ENCODE measurements around the gene UBN1. TPM values are rescaled to one million over a fixed set of nuclear protein-coding genes. Genes with fewer than 3 reads are reported as not detected.

The UBN1 gene
- total and polyA plus RNA-seq, 2 of the 13 experiments (the other 11 are each of a cell fraction or from before 2014, with no cell fraction given), result 10.6 to 23.5 TPM

DNA sequence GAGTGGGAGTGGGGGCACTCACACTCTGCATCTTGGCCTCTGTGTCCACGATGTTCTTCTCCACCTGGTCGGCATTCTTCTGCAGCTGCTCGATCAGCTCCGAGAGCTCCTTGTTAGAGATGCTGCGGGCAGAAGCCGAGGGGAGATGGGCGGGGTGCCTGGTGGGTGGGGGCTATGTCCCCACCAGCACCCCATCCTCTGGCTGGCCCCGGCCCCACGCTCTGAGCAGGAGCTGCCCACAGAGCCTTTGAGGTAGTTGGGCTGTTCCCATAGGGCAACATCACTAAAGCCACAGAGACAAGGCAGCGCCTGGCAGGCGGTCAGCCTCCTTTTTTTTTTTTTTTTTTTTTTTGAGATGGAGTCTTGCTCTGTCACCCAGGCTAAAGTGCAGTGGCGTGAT, 63.5 kb downstream of the UBN1 start:
- DNase-seq (ENCODE audit: low spot score) (no peak), ATAC-seq (no peak), FAIRE-seq (no peak)
- Histone ChIP-seq H3K9me3 (ENCODE audit: low read length) (no peaks in the 10 kb centered on the region), H3K27me3 (ENCODE audit: control insufficient read depth in 1 of 2, insufficient read depth in 2 of 2, low read length in 2 of 2) (no peaks in the 10 kb centered on the region), H3K4me2 (ENCODE audit: low read depth, low read length) (no peak overlapping the region), H3K79me2 (ENCODE audit: insufficient read depth, low read length) (no peaks in the 10 kb centered on the region), H3K27ac (ENCODE audit: extremely low read length, insufficient read depth, low read length) (no peak overlapping the region), H3K4me3 (replicated peaks in 1 of 3; ENCODE audit: insufficient read depth in 1 of 3, low read depth in 2 of 3, low read length in 3 of 3) (no peak overlapping the region), H3K9ac (ENCODE audit: insufficient read depth, low read depth, low read length) (no peak overlapping the region), H3K36me3 (replicated peaks in 1 of 2; ENCODE audit: control insufficient read depth in 1 of 2, insufficient read depth in 2 of 2, low read length in 2 of 2) (no peaks in the 10 kb centered on the region), H2AFZ (ENCODE audit: low read length) (no peak overlapping the region), H3K4me1 (ENCODE audit: insufficient read depth, low read length) (peaks cover 59% of the 10 kb centered on the region), H4K20me1 (ENCODE audit: insufficient read depth, low read length) (no peaks in the 10 kb centered on the region)
- 91% methylated on average over 10 of the region's 12 CpGs for WGBS (ENCODE audit: low lambda C conversion rate)
- ChIA-PET CTCF (ENCODE audit: low intra/inter-chr PET ratio, low total read pairs) (no interaction called here), POLR2A (no interaction called here)
- intact Hi-C loops (cut with micrococcal nuclease; ENCODE audit: unreplicated experiment), result loop anchor here (5.0 kb wide), 1 partner anchor 36 kb away; no protein-coding TSS in a partner anchor
- TF ChIP-seq SCMH1 (CRISPR knock-in tag; IDR thresholded peaks at IDR 0.05; ENCODE audit: borderline replicate concordance), result no peak
- no peak for TF ChIP-seq ZNF598 (CRISPR knock-in tag; IDR thresholded peaks at IDR 0.05; ENCODE audit: borderline replicate concordance)
- no peak for TF ChIP-seq ZNF549 (CRISPR knock-in tag; IDR thresholded peaks at IDR 0.05)
- TF ChIP-seq, protein P1, sequence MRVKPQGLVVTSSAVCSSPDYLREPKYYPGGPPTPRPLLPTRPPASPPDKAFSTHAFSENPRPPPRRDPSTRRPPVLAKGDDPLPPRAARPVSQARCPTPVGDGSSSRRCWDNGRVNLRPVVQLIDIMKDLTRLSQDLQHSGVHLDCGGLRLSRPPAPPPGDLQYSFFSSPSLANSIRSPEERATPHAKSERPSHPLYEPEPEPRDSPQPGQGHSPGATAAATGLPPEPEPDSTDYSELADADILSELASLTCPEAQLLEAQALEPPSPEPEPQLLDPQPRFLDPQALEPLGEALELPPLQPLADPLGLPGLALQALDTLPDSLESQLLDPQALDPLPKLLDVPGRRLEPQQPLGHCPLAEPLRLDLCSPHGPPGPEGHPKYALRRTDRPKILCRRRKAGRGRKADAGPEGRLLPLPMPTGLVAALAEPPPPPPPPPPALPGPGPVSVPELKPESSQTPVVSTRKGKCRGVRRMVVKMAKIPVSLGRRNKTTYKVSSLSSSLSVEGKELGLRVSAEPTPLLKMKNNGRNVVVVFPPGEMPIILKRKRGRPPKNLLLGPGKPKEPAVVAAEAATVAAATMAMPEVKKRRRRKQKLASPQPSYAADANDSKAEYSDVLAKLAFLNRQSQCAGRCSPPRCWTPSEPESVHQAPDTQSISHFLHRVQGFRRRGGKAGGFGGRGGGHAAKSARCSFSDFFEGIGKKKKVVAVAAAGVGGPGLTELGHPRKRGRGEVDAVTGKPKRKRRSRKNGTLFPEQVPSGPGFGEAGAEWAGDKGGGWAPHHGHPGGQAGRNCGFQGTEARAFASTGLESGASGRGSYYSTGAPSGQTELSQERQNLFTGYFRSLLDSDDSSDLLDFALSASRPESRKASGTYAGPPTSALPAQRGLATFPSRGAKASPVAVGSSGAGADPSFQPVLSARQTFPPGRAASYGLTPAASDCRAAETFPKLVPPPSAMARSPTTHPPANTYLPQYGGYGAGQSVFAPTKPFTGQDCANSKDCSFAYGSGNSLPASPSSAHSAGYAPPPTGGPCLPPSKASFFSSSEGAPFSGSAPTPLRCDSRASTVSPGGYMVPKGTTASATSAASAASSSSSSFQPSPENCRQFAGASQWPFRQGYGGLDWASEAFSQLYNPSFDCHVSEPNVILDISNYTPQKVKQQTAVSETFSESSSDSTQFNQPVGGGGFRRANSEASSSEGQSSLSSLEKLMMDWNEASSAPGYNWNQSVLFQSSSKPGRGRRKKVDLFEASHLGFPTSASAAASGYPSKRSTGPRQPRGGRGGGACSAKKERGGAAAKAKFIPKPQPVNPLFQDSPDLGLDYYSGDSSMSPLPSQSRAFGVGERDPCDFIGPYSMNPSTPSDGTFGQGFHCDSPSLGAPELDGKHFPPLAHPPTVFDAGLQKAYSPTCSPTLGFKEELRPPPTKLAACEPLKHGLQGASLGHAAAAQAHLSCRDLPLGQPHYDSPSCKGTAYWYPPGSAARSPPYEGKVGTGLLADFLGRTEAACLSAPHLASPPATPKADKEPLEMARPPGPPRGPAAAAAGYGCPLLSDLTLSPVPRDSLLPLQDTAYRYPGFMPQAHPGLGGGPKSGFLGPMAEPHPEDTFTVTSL (CRISPR knock-in tag; IDR thresholded peaks at IDR 0.05; ENCODE audit: borderline replicate concordance), result no peak
- in situ Hi-C loops (cut with HindIII; ENCODE audit: extremely low pct_ligation_motif_present, low pct_unique_long_range_greater_than_20kb), result no loop called here
- BruUV-seq (replicated peaks), result no TSS peak

All from HepG2 (cell line).